IMR-90 (cell line): ENCODE measurements around the gene DHCR7. TPM values are rescaled to one million over a fixed set of nuclear protein-coding genes. Genes with fewer than 3 reads are reported as not detected.

Experiments used
- ATAC-seq: fragments of 200-7000 bp; cut with Tn5 transposase; 2 replicates; pipeline ENCODE4 v1.9.1; 2020; ENCODE audit warnings: low read depth, mild to moderate bottlenecking, moderate library complexity
- BruUV-seq: library from RNA; stranded (reverse); fragments of 400-500 nt; replicated peaks from 2 replicates; lab custom pipeline; 2021; lab: Mats Ljungman, UMichigan
- CTCF ChIA-PET: fragments of 300-600 bp; formaldehyde crosslinking; extraction: SDS; loops from one replicate; lab custom pipeline; 2021; ENCODE audit warnings: antibody characterized with exemption; lab: Yijun Ruan, JAX
- POLR2A ChIA-PET: fragments of 300-600 bp; sonication (Branson Sonifier 250); formaldehyde crosslinking; loops from one replicate; lab custom pipeline; 2022; ENCODE audit warnings: antibody characterized with exemption; ENCODE audit not compliant: unreplicated experiment; lab: Charles Lee
- DNase-seq: peaks from one replicate; pipeline ENCODE4 v3.0.0; 2013
- H2AFZ ChIP-seq: replicated peaks from 2 replicates; pipeline ENCODE3; 2013; ENCODE audit warnings: low read length, mild to moderate bottlenecking; ENCODE audit not compliant: poor library complexity
- H2AK5ac ChIP-seq: 2 replicates; pipeline ENCODE4 v1.6.1; 2013; ENCODE audit warnings: low read depth, low read length, inconsistent platforms
- H2AK9ac ChIP-seq: replicated peaks from 2 replicates; pipeline ENCODE3; 2013; ENCODE audit warnings: mild to moderate bottlenecking, low read depth, low read length, moderate library complexity; ENCODE audit not compliant: poor library complexity
- H2BK120ac ChIP-seq: 2 replicates; pipeline ENCODE4 v1.6.1; 2013; ENCODE audit warnings: low read depth, low read length, inconsistent platforms
- H2BK15ac ChIP-seq: 3 replicates; pipeline ENCODE4 v1.6.1; 2013; ENCODE audit warnings: low read depth, low read length, inconsistent platforms
- H2BK20ac ChIP-seq: 2 replicates; pipeline ENCODE4 v1.6.1; 2013; ENCODE audit warnings: low read depth, mild to moderate bottlenecking, inconsistent platforms, low read length, moderate library complexity
- H2BK5ac ChIP-seq: 2 replicates; pipeline ENCODE4 v1.6.1; 2013; ENCODE audit warnings: mild to moderate bottlenecking, low read depth, low read length, inconsistent platforms; ENCODE audit not compliant: poor library complexity, severe bottlenecking
- H3K14ac ChIP-seq: replicated peaks from 2 replicates; pipeline ENCODE4 v1.6.1; 2013; ENCODE audit warnings: low read depth, low read length, inconsistent platforms
- H3K18ac ChIP-seq: 2 replicates; pipeline ENCODE4 v1.6.1; 2013; ENCODE audit warnings: low read depth, low read length, control low read depth
- H3K23ac ChIP-seq: 2 replicates; pipeline ENCODE4 v1.6.1; 2013; ENCODE audit warnings: low read depth, low read length, inconsistent platforms
- H3K27ac ChIP-seq: 2 replicates; pipeline ENCODE4 v1.5.1; 2013; ENCODE audit warnings: mild to moderate bottlenecking, control low read depth, low read length; ENCODE audit not compliant: insufficient read depth
- H3K27me3 ChIP-seq: 2 replicates; pipeline ENCODE4 v1.6.1; 2013; ENCODE audit warnings: low read length; ENCODE audit not compliant: control insufficient read depth, insufficient read depth
- H3K36me3 ChIP-seq: 2 replicates; pipeline ENCODE4 v1.6.1; 2013; ENCODE audit warnings: low read length, mixed read lengths; ENCODE audit not compliant: control insufficient read depth, insufficient read depth
- H3K4ac ChIP-seq: 2 replicates; pipeline ENCODE4 v1.6.1; 2013; ENCODE audit warnings: low read depth, low read length, inconsistent platforms
- H3K4me1 ChIP-seq: 2 replicates; pipeline ENCODE4 v1.6.1; 2013; ENCODE audit warnings: low read length, mixed read lengths; ENCODE audit not compliant: control insufficient read depth, insufficient read depth
- H3K4me2 ChIP-seq: 2 replicates; pipeline ENCODE4 v1.6.1; 2013; ENCODE audit warnings: low read depth, mild to moderate bottlenecking, control low read depth, low read length, moderate library complexity
- H3K4me3 ChIP-seq: 2 replicates; pipeline ENCODE4 v1.5.1; 2013; ENCODE audit warnings: low read depth, mild to moderate bottlenecking, control low read depth, low read length, moderate library complexity; ENCODE audit not compliant: insufficient read depth
- H3K56ac ChIP-seq: 2 replicates; pipeline ENCODE4 v1.6.1; 2013; ENCODE audit warnings: low read length, inconsistent platforms; ENCODE audit not compliant: insufficient read depth; ENCODE audit errors: extremely low read depth
- H3K79me1 ChIP-seq, 2 experiments: 2 replicates each; pipeline ENCODE4 v1.6.1; 2013; ENCODE audit warnings: low read length in 2 of 2, inconsistent platforms in 1 of 2, low read depth in 1 of 2
- H3K9ac ChIP-seq: 2 replicates; pipeline ENCODE4 v1.6.1; 2013; ENCODE audit warnings: low read depth, low read length, control low read depth
- H3K9me1 ChIP-seq: 2 replicates; pipeline ENCODE4 v1.6.1; 2013; ENCODE audit warnings: low read length, inconsistent platforms; ENCODE audit not compliant: insufficient read depth
- H3K9me3 ChIP-seq: 2 replicates; pipeline ENCODE4 v1.6.1; 2013; ENCODE audit warnings: low read length; ENCODE audit not compliant: control insufficient read depth, insufficient read depth
- H4K20me1 ChIP-seq: 2 replicates; pipeline ENCODE4 v1.6.1; 2013; ENCODE audit warnings: low read length, inconsistent platforms; ENCODE audit not compliant: insufficient read depth
- H4K5ac ChIP-seq: 2 replicates; pipeline ENCODE4 v1.6.1; 2013; ENCODE audit warnings: mild to moderate bottlenecking, low read depth, low read length, control low read depth
- H4K8ac ChIP-seq, 2 experiments: 2 replicates each; pipeline ENCODE4 v1.6.1; 2013; ENCODE audit warnings: low read depth in 2 of 2, low read length in 2 of 2, control low read depth in 1 of 2, inconsistent platforms in 1 of 2
- H4K91ac ChIP-seq: 2 replicates; pipeline ENCODE4 v1.6.1; 2013; ENCODE audit warnings: low read depth, low read length, inconsistent platforms; ENCODE audit not compliant: insufficient read depth
- BHLHE40 ChIP-seq: fragments of 150-350 bp; IDR thresholded peaks from 2 replicates; pipeline ENCODE4 v1.6.1; 2016; ENCODE audit warnings: mild to moderate bottlenecking, low read depth, low read length
- CEBPB ChIP-seq: IDR thresholded peaks from 2 replicates; pipeline ENCODE4 v1.6.1; 2012; ENCODE audit warnings: low read depth, low read length, improper control_type of control experiment
- CHD1 ChIP-seq: IDR thresholded peaks from 2 replicates; pipeline ENCODE4 v1.6.1; 2012; ENCODE audit warnings: low read depth, low read length, improper control_type of control experiment
- FOS ChIP-seq: fragments of 150-350 bp; IDR thresholded peaks from 2 replicates; pipeline ENCODE4 v1.6.1; 2016; ENCODE audit warnings: low read depth, low read length
- MAFK ChIP-seq: IDR thresholded peaks from 2 replicates; pipeline ENCODE4 v1.6.1; 2012; ENCODE audit warnings: low read depth, low read length, improper control_type of control experiment
- MAZ ChIP-seq: IDR thresholded peaks from 2 replicates; pipeline ENCODE4 v1.6.1; 2012; ENCODE audit warnings: low read depth, mild to moderate bottlenecking, low read length, improper control_type of control experiment, moderate library complexity, borderline replicate concordance
- MXI1 ChIP-seq: IDR thresholded peaks from 2 replicates; pipeline ENCODE4 v1.6.1; 2012; ENCODE audit warnings: low read depth, mild to moderate bottlenecking, low read length, moderate library complexity, borderline replicate concordance
- NFE2L2 ChIP-seq: fragments of 150-350 bp; IDR thresholded peaks from 2 replicates; pipeline ENCODE4 v1.6.1; 2016; ENCODE audit warnings: low read depth, mild to moderate bottlenecking, low read length
- POLR2A ChIP-seq: IDR thresholded peaks from 2 replicates; pipeline ENCODE4 v1.6.1; 2012; ENCODE audit warnings: mild to moderate bottlenecking, low read depth, low read length
- RAD21 ChIP-seq: IDR thresholded peaks from 2 replicates; pipeline ENCODE4 v1.6.1; 2012; ENCODE audit warnings: low read length, improper control_type of control experiment
- RCOR1 ChIP-seq: IDR thresholded peaks from 2 replicates; pipeline ENCODE4 v1.6.1; 2012; ENCODE audit warnings: mild to moderate bottlenecking, low read length, improper control_type of control experiment; ENCODE audit not compliant: insufficient replicate concordance
- RFX5 ChIP-seq: IDR thresholded peaks from 2 replicates; pipeline ENCODE4 v1.8.0; 2012; ENCODE audit warnings: low read depth, mild to moderate bottlenecking, low read length, moderate library complexity
- SMC3 ChIP-seq: fragments of 150-350 bp; IDR thresholded peaks from 2 replicates; pipeline ENCODE4 v1.6.1; 2016; ENCODE audit warnings: low read depth, mild to moderate bottlenecking, antibody characterized with exemption, low read length, moderate library complexity
- USF2 ChIP-seq: fragments of 150-350 bp; IDR thresholded peaks from 2 replicates; pipeline ENCODE4 v1.6.1; 2017; ENCODE audit warnings: mild to moderate bottlenecking, antibody characterized with exemption, low read length, low read depth
- WGBS, 2 experiments: methylation state at CpG; one replicate each; pipeline versions ENCODE4 v1.1.5 to v1.1.7; 2013; ENCODE audit warnings: missing lambda C conversion rate in 2 of 2; ENCODE audit not compliant: insufficient read length in 1 of 2; ENCODE audit errors: extremely low coverage in 2 of 2; 5-methylcytosine and 5-hydroxymethylcytosine counted together
- dilution Hi-C: fragments of 300-500 bp; cut with HindIII; formaldehyde crosslinking; loops from one replicate; pipeline ENCODE4 v1.14.3; 2018; ENCODE audit warnings: low sequenced_read_pairs; ENCODE audit not compliant: unreplicated experiment
- in situ Hi-C: fragments of 300-500 bp; cut with MboI; formaldehyde crosslinking; loops from 3 replicates; pipeline ENCODE4 v1.14.3; 2019; ENCODE audit warnings: low sequenced_read_pairs, inconsistent platforms, mixed read lengths
- intact Hi-C: fragments of 100-400 bp; cut with micrococcal nuclease; formaldehyde crosslinking; loops from 2 replicates; pipeline ENCODE4 v1.10.0; 2022
- polyA plus RNA-seq, 3 experiments: library from polyadenylated mRNA; depleted of rRNA; stranded (reverse); fragments of >200 nt; gene quantifications; 2 replicates each; pipeline ENCODE4 v1.2.3, GENCODE V29; 2012; ENCODE audit warnings: low replicate concordance in 1 of 3
- total RNA-seq: library from RNA; depleted of rRNA; stranded (reverse); fragments of >200 nt; gene quantifications from 2 replicates; pipeline ENCODE4 v1.2.3, GENCODE V29; 2012
- TF ChIP-seq, protein P1 (sequence below): fragments of 150-350 bp; IDR thresholded peaks from 2 replicates; pipeline ENCODE4 v1.6.1; 2016; ENCODE audit warnings: low read depth, mild to moderate bottlenecking, low read length, moderate library complexity, borderline replicate concordance

DHCR7 gene
- total and polyA plus RNA-seq, 2 of the 4 experiments (the other 2 are of a cell fraction): 22.0 to 43.3 TPM

DNA sequence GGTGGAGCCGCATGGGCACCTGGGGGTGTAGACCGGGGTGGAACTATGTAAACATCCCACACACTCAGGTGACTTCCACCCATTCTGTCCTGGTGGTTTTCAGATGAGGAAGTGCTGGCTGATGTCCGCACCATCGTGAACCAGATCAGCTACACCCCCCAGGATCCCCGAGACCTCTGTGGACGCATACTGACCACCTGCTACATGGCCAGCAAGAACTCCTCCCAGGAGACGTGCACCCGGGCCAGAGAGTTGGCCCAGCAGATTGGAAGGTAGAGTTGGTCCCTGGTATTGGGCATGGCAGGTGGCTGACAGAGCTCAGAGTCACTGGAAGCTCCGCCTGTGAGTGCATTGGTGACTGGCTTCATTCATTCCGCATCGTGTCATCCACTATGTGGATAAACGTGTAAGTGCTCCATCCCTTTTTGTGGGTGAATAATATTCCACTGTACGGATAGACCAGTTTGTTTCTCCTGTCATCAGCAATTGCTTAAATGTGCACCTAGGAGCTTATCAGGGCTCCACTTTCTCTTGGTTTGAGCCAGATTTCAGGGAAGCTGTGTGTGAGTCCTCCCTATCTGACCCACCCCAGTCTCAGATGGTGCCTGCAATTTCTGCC lies 34.7 kb upstream of the DHCR7 start:
- peaks cover 0 to 4% of the 10 kb centered on the region in 2 experiments; a peak in 1 of 4 replicates for H3K79me1 ChIP-seq
- no peak overlapping the region for H3K18ac ChIP-seq
- no peak overlapping the region for H2AK9ac ChIP-seq
- H3K9me3 ChIP-seq: no peaks in the 10 kb centered on the region
- H2BK15ac ChIP-seq: no peak overlapping the region
- ChIA-PET CTCF (no interaction called here), POLR2A (no interaction called here)
- in situ Hi-C loops (no loop called here), intact Hi-C loops (no loop called here), dilution Hi-C loops (no loop called here)
- H3K14ac ChIP-seq: no peak overlapping the region
- no peak overlapping the region for H4K91ac ChIP-seq
- DNase-seq: no peak
- no peaks in the 10 kb centered on the region for H3K27me3 ChIP-seq
- H4K20me1 ChIP-seq: no peaks in the 10 kb centered on the region; the same call in 1 of the 2 replicates
- WGBS, 2 experiments: 100% methylated on average over 1 of the region's 13 CpGs; no CpG with 5 or more reads in 1 of the 2 experiments
- H2AK5ac ChIP-seq: no peak overlapping the region
- H3K36me3 ChIP-seq: peaks cover 73% of the 10 kb centered on the region
- H3K56ac ChIP-seq: no peak overlapping the region
- H2AFZ ChIP-seq: no peak overlapping the region
- ATAC-seq: no peak
- no peak overlapping the region for H3K9ac ChIP-seq
- H4K5ac ChIP-seq: no peak overlapping the region
- TF ChIP-seq CHD1 (no peak), CEBPB (no peak), MXI1 (no peak), RCOR1 (no peak), RFX5 (no peak), FOS (no peak), SMC3 (no peak), USF2 (no peak), POLR2A (no peak), NFE2L2 (no peak), MAFK (no peak), MAZ (no peak), RAD21 (no peak), BHLHE40 (no peak)
- TF ChIP-seq, protein P1, sequence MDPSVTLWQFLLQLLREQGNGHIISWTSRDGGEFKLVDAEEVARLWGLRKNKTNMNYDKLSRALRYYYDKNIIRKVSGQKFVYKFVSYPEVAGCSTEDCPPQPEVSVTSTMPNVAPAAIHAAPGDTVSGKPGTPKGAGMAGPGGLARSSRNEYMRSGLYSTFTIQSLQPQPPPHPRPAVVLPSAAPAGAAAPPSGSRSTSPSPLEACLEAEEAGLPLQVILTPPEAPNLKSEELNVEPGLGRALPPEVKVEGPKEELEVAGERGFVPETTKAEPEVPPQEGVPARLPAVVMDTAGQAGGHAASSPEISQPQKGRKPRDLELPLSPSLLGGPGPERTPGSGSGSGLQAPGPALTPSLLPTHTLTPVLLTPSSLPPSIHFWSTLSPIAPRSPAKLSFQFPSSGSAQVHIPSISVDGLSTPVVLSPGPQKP: no peak
- H3K4me1 ChIP-seq: no peaks in the 10 kb centered on the region
- H3K4me2 ChIP-seq: no peak overlapping the region
- H3K4me3 ChIP-seq: no peak overlapping the region
- no peak overlapping the region for H2BK20ac ChIP-seq
- no peak overlapping the region for H3K4ac ChIP-seq
- no peak overlapping the region for H3K27ac ChIP-seq
- H4K8ac ChIP-seq: no peak overlapping the region
- no peak overlapping the region for H2BK120ac ChIP-seq
- no peak overlapping the region for H3K23ac ChIP-seq
- H2BK5ac ChIP-seq: no peak overlapping the region
- BruUV-seq: no TSS peak
- H3K9me1 ChIP-seq: peaks cover 15% of the 10 kb centered on the region; the same call in 1 of the 2 replicates
